Caco-2 (cell line): ENCODE data around the gene GID8. TPM values are rescaled to one million over a fixed set of nuclear protein-coding genes. Genes with fewer than 3 reads are reported as not detected.

Source experiments
- BruUV-seq: library from RNA; stranded (reverse); fragments of 400-500 nt; replicated peaks from 2 replicates; lab custom pipeline; 2021; lab: Mats Ljungman, UMichigan
- CTCF ChIA-PET: fragments of 300-600 bp; sonication (Branson Sonifier 250); formaldehyde crosslinking; loops from one replicate; lab custom pipeline; 2022; ENCODE audit warnings: antibody characterized with exemption; lab: Charles Lee
- POLR2A ChIA-PET: fragments of 300-600 bp; sonication (Branson Sonifier 250); formaldehyde crosslinking; loops from one replicate; lab custom pipeline; 2022; ENCODE audit warnings: antibody characterized with exemption; lab: Charles Lee
- DNase-seq, 2 experiments: peaks; one replicate each; pipeline versions ENCODE4 v3.0.0 to v3.0.0-alpha.2; 2020 to 2022
- H3K27me3 ChIP-seq: replicated peaks from 2 replicates; pipeline ENCODE4 v1.6.0; 2011; ENCODE audit warnings: low read length; ENCODE audit not compliant: control insufficient read depth, insufficient read depth
- H3K36me3 ChIP-seq: 2 replicates; pipeline ENCODE4 v1.5.1; 2011; ENCODE audit warnings: low read length; ENCODE audit not compliant: control insufficient read depth, insufficient read depth
- H3K4me1 ChIP-seq: fragments of 250-450 bp; sonication (Bioruptor Pico); 2 replicates; pipeline ENCODE4 v1.5.1; 2020; ENCODE audit warnings: mild to moderate bottlenecking
- H3K4me3 ChIP-seq: 2 replicates; pipeline ENCODE4 v1.5.1; 2011; ENCODE audit warnings: low read depth, mild to moderate bottlenecking, control low read depth, low read length
- H3K9me3 ChIP-seq: fragments of 250-450 bp; sonication (Bioruptor Pico); 2 replicates; pipeline ENCODE4 v1.5.1; 2020; ENCODE audit warnings: mild to moderate bottlenecking, moderate library complexity
- H3K27ac Mint-ChIP-seq: one replicate; pipeline ENCODE4 v1.8.0; 2022; ENCODE audit warnings: mixed read lengths; ENCODE audit not compliant: unreplicated experiment
- H3K27me3 Mint-ChIP-seq: one replicate; pipeline ENCODE4 v1.8.0; 2022; ENCODE audit warnings: mixed read lengths; ENCODE audit not compliant: insufficient read depth, unreplicated experiment
- H3K36me3 Mint-ChIP-seq: one replicate; pipeline ENCODE4 v1.8.0; 2022; ENCODE audit warnings: mild to moderate bottlenecking, mixed read lengths; ENCODE audit not compliant: insufficient read depth, unreplicated experiment
- H3K4me1 Mint-ChIP-seq: one replicate; pipeline ENCODE4 v1.8.0; 2022; ENCODE audit warnings: low read depth, mixed read lengths; ENCODE audit not compliant: unreplicated experiment
- H3K4me3 Mint-ChIP-seq: one replicate; pipeline ENCODE4 v1.8.0; 2022; ENCODE audit warnings: mild to moderate bottlenecking, moderate library complexity, mixed read lengths; ENCODE audit not compliant: unreplicated experiment
- H3K9me3 Mint-ChIP-seq: one replicate; pipeline ENCODE4 v1.8.0; 2022; ENCODE audit warnings: mixed read lengths; ENCODE audit not compliant: unreplicated experiment
- CTCF ChIP-seq, 2 experiments: fragments of 200-600 bp in 1 of 2; IDR thresholded peaks; 1 replicate in 1 of 2; 2 replicates in 1 of 2; pipeline versions ENCODE4 v1.5.1 to v1.8.0; 2011 to 2022; ENCODE audit warnings: antibody characterized with exemption in 1 of 2, control low read depth in 1 of 2, inconsistent platforms in 1 of 2, low read depth in 1 of 2, low read length in 1 of 2, mild to moderate bottlenecking in 1 of 2, moderate library complexity in 1 of 2; ENCODE audit not compliant: insufficient read depth in 1 of 2, severe bottlenecking in 1 of 2, unreplicated experiment in 1 of 2
- intact Hi-C: fragments of 100-400 bp; cut with micrococcal nuclease; formaldehyde crosslinking; loops from one replicate; pipeline ENCODE4 v1.10.0; 2022; ENCODE audit not compliant: unreplicated experiment
- total RNA-seq: library from RNA; stranded (reverse); gene quantifications from 2 replicates; pipeline ENCODE4 v1.2.3, GENCODE V29; 2022

GID8 gene
- total RNA-seq, 1 experiment from 2014 or later, result 133 TPM

GRCh38 chr20:62949962-62950361 lies 12.0 kb downstream of the GID8 start:
- peaks cover 31% of the 10 kb centered on the region for H3K4me1 ChIP-seq
- Mint-ChIP-seq H3K9me3 (peaks cover 14% of the 10 kb centered on the region), H3K4me3 (no peak overlapping the region), H3K36me3 (peaks cover 90% of the 10 kb centered on the region), H3K27me3 (no peaks in the 10 kb centered on the region), H3K4me1 (peaks cover 20% of the 10 kb centered on the region), H3K27ac (peak overlapping the region; percentile 40)
- H3K27me3 ChIP-seq, result no peaks in the 10 kb centered on the region
- no peaks in the 10 kb centered on the region for H3K9me3 ChIP-seq
- H3K36me3 ChIP-seq, result peaks cover 21% of the 10 kb centered on the region
- CTCF ChIA-PET, result interaction anchor here (0.7 to 1.2 kb wide), 2 partner anchors 23 to 49 kb away, joined by 3 to 4 read pairs; no protein-coding TSS in a partner anchor
- TF ChIP-seq CTCF (IDR thresholded peaks at IDR 0.05; ENCODE audit: insufficient read depth in 1 of 2, low read depth in 1 of 2, low read length in 1 of 2, severe bottlenecking in 1 of 2, unreplicated experiment in 1 of 2), result no peak
- H3K4me3 ChIP-seq, result no peak overlapping the region
- POLR2A ChIA-PET, result interaction anchor here (1.2 kb wide), 1 partner anchor 12 kb away, joined by 9 read pairs; the partner anchor contains the start of gene GID8
- intact Hi-C loops, result no loop called here
- DNase-seq, result peak in 1 of 2 experiments; percentile 40
- BruUV-seq, result no TSS peak

- Mint-ChIP-seq H3K4me3 (no peak overlapping the region), H3K27ac (peak overlapping the region; percentile 93), H3K9me3 (peaks cover 14% of the 10 kb centered on the region), H3K36me3 (peaks cover 88% of the 10 kb centered on the region), H3K27me3 (no peaks in the 10 kb centered on the region), H3K4me1 (peaks cover 23% of the 10 kb centered on the region)
- H3K4me3 ChIP-seq, result no peak overlapping the region
- H3K27me3 ChIP-seq, result no peaks in the 10 kb centered on the region
- ChIA-PET CTCF (no interaction called here), POLR2A (interaction anchor here (1.2 kb wide), 1 partner anchor 13 kb away, joined by 9 read pairs; the partner anchor contains the start of gene GID8)
- BruUV-seq, result no TSS peak
- H3K4me1 ChIP-seq, result peaks cover 39% of the 10 kb centered on the region
- DNase-seq, result no peak
- peaks cover 18% of the 10 kb centered on the region for H3K36me3 ChIP-seq
- intact Hi-C loops, result no loop called here
- TF ChIP-seq CTCF (IDR thresholded peaks at IDR 0.05; ENCODE audit: insufficient read depth in 1 of 2, low read depth in 1 of 2, low read length in 1 of 2, severe bottlenecking in 1 of 2, unreplicated experiment in 1 of 2), result no peak
- H3K9me3 ChIP-seq, result no peaks in the 10 kb centered on the region
These were observed 12.8 kb downstream of the GID8 start for GRCh38 chr20:62950741-62951140.

- ChIA-PET CTCF (interaction anchor here (3.1 kb wide), 1 partner anchor 21 kb away, joined by 15 read pairs; no protein-coding TSS in a partner anchor), POLR2A (interaction anchor here (0.5 kb wide), 1 partner anchor 12 kb away, joined by 10 read pairs; no protein-coding TSS in a partner anchor)
- peaks cover 14% of the 10 kb centered on the region for H3K9me3 Mint-ChIP-seq
- TF ChIP-seq CTCF (IDR thresholded peaks at IDR 0.05; ENCODE audit: insufficient read depth in 1 of 2, low read depth in 1 of 2, low read length in 1 of 2, severe bottlenecking in 1 of 2, unreplicated experiment in 1 of 2), result no peak
- H3K27me3 Mint-ChIP-seq, result no peaks in the 10 kb centered on the region
- H3K27me3 ChIP-seq, result no peaks in the 10 kb centered on the region
- no peaks in the 10 kb centered on the region for H3K9me3 ChIP-seq
- H3K4me1 ChIP-seq, result peaks cover 45% of the 10 kb centered on the region
- peaks cover 88% of the 10 kb centered on the region for H3K36me3 Mint-ChIP-seq
- H3K36me3 ChIP-seq, result peaks cover 13% of the 10 kb centered on the region
- H3K4me1 Mint-ChIP-seq, result peaks cover 29% of the 10 kb centered on the region
- intact Hi-C loops, result no loop called here
- no peak overlapping the region; the same call in 1 of the 2 replicates for H3K4me3 ChIP-seq
- H3K27ac Mint-ChIP-seq, result peak overlapping the region; percentile 93
- peak overlapping the region; percentile 85 for H3K4me3 Mint-ChIP-seq
- no TSS peak for BruUV-seq
- no peak for DNase-seq
These were observed 13.4 kb downstream of the GID8 start for GRCh38 chr20:62951143-62951895.
